ENCODE results near the gene SLX4IP.

SLX4IP gene

GRCh38 chr20:10469056-10469455 lies 34.0 kb downstream of the SLX4IP start:
- no peak for DNase-seq (ENCODE audit: low read depth in 1 of 2, low spot score in 1 of 2)
- TF ChIP-seq SPI1 (IDR thresholded peaks at IDR 0.05; ENCODE audit: borderline replicate concordance, low read depth): no peak; the same call in 1 of the 2 replicates
- no peak for TF ChIP-seq GABPA (IDR thresholded peaks at IDR 0.05; ENCODE audit: low read depth)
- TF ChIP-seq POLR2AphosphoS5 (IDR thresholded peaks at IDR 0.05; ENCODE audit: low read depth): no peak
- TF ChIP-seq, protein P1, sequence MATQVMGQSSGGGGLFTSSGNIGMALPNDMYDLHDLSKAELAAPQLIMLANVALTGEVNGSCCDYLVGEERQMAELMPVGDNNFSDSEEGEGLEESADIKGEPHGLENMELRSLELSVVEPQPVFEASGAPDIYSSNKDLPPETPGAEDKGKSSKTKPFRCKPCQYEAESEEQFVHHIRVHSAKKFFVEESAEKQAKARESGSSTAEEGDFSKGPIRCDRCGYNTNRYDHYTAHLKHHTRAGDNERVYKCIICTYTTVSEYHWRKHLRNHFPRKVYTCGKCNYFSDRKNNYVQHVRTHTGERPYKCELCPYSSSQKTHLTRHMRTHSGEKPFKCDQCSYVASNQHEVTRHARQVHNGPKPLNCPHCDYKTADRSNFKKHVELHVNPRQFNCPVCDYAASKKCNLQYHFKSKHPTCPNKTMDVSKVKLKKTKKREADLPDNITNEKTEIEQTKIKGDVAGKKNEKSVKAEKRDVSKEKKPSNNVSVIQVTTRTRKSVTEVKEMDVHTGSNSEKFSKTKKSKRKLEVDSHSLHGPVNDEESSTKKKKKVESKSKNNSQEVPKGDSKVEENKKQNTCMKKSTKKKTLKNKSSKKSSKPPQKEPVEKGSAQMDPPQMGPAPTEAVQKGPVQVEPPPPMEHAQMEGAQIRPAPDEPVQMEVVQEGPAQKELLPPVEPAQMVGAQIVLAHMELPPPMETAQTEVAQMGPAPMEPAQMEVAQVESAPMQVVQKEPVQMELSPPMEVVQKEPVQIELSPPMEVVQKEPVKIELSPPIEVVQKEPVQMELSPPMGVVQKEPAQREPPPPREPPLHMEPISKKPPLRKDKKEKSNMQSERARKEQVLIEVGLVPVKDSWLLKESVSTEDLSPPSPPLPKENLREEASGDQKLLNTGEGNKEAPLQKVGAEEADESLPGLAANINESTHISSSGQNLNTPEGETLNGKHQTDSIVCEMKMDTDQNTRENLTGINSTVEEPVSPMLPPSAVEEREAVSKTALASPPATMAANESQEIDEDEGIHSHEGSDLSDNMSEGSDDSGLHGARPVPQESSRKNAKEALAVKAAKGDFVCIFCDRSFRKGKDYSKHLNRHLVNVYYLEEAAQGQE (IDR thresholded peaks at IDR 0.05; ENCODE audit: insufficient replicate concordance, low read depth): no peak
- no peak for TF ChIP-seq CTCF (IDR thresholded peaks at IDR 0.05; ENCODE audit: insufficient read depth, low read length)
- Histone ChIP-seq H3K27ac (replicated peaks) (peak overlapping the region; percentile 77), H3K27me3 (ENCODE audit: insufficient read depth, poor library complexity, severe bottlenecking) (no peaks in the 10 kb centered on the region), H3K4me3 (replicated peaks; ENCODE audit: insufficient read depth, low read length) (no peak overlapping the region)

GRCh38 chr20:10469599-10469998 lies 34.5 kb downstream of the SLX4IP start:
- peak in 1 of 2 experiments; percentile 78 for DNase-seq (ENCODE audit: low read depth in 1 of 2, low spot score in 1 of 2)
- TF ChIP-seq, protein P1 (IDR thresholded peaks at IDR 0.05; ENCODE audit: insufficient replicate concordance, low read depth): no peak
- TF ChIP-seq SPI1 (IDR thresholded peaks at IDR 0.05; ENCODE audit: borderline replicate concordance, low read depth): no peak
- Histone ChIP-seq H3K27me3 (ENCODE audit: insufficient read depth, poor library complexity, severe bottlenecking) (no peaks in the 10 kb centered on the region), H3K27ac (replicated peaks) (peak overlapping the region; percentile 77), H3K4me3 (replicated peaks; ENCODE audit: insufficient read depth, low read length) (no peak overlapping the region)

DNA sequence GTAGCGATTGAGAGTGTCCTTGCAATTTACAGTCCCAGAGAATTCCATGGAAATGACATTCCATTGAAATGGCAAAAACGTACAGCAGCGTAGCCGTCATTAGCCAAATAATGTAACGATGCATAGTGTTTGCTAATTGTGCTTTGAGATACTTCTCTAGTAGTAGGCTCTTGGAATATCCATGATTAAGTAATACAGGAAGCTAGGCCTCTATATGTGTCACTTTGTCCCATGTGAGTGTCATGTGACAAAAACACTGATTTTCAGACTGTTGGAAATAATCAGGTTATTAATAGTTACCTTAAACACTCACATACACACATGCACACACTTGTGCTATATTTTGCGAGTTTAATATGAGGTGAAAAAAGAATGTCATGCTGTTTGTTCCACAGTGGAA lies 35.2 kb downstream of the SLX4IP start:
- DNase-seq (ENCODE audit: low read depth in 1 of 2, low spot score in 1 of 2): no peak
- Histone ChIP-seq H3K27ac (replicated peaks) (peak overlapping the region; percentile 77), H3K27me3 (ENCODE audit: insufficient read depth, poor library complexity, severe bottlenecking) (no peaks in the 10 kb centered on the region), H3K4me3 (replicated peaks; ENCODE audit: insufficient read depth, low read length) (no peak overlapping the region)
- TF ChIP-seq, protein P1 (IDR thresholded peaks at IDR 0.05; ENCODE audit: insufficient replicate concordance, low read depth): no peak
- TF ChIP-seq POLR2AphosphoS5 (IDR thresholded peaks at IDR 0.05; ENCODE audit: low read depth): no peak
- TF ChIP-seq SPI1 (IDR thresholded peaks at IDR 0.05; ENCODE audit: borderline replicate concordance, low read depth): no peak
- no peak for TF ChIP-seq CTCF (IDR thresholded peaks at IDR 0.05; ENCODE audit: insufficient read depth, low read length)
- TF ChIP-seq GABPA (IDR thresholded peaks at IDR 0.05; ENCODE audit: low read depth): no peak
